Transverse colon (tissue), 4 donors: Measurements from ENCODE around the gene SCART1. TPM values are rescaled to one million over a fixed set of nuclear protein-coding genes. Genes with fewer than 3 reads are reported as not detected.
"Not testable (repeated sequence)": the region's sequence is repeated elsewhere in the genome, so short reads cannot be mapped to it uniquely, and the experiment has no call there.

Source experiments
- DNase-seq: peaks from one replicate; pipeline ENCODE4 v3.0.0-alpha.2; 2019
- H3K27ac ChIP-seq, 4 donors: fragments of 200-600 bp; sonication (generic); 2 replicates each; pipeline ENCODE4 v1.5.1; 2016 to 2018; ENCODE audit warnings: inconsistent platforms in 4 of 4
- H3K27me3 ChIP-seq: fragments of 200-600 bp; sonication (generic); 2 replicates; pipeline ENCODE4 v1.5.1; 2017; ENCODE audit warnings: inconsistent platforms
- H3K36me3 ChIP-seq, 4 donors: fragments of 200-600 bp; sonication (generic); 2 replicates each; pipeline ENCODE4 v1.5.1; 2017 to 2019; ENCODE audit warnings: inconsistent platforms in 4 of 4
- H3K4me1 ChIP-seq, 4 donors: fragments of 200-600 bp; sonication (generic); 2 replicates each; pipeline ENCODE4 v1.5.1; 2017 to 2020; ENCODE audit warnings: inconsistent platforms in 4 of 4
- H3K4me3 ChIP-seq, 4 donors: fragments of 200-600 bp; sonication (generic); 1 replicate in 1 of 4; 2 replicates in 3 of 4; pipeline versions ENCODE4 v1.5.1 to v1.6.1; 2017 to 2019; ENCODE audit warnings: inconsistent platforms in 4 of 4
- H3K9me3 ChIP-seq, 2 donors: fragments of 200-600 bp; sonication (generic); 2 replicates each; pipeline ENCODE4 v1.5.1; 2017 to 2019; ENCODE audit warnings: inconsistent platforms in 2 of 2
- CTCF ChIP-seq, 5 experiments: fragments of 200-600 bp in 3 of 5; fragments of 450-650 bp in 2 of 5; sonication (generic) in 3 of 5; IDR thresholded peaks; 1 replicate in 2 of 5; 2 replicates in 3 of 5; pipeline ENCODE4 v1.5.1; 2016 to 2017; ENCODE audit warnings: antibody characterized with exemption in 5 of 5, inconsistent platforms in 3 of 5, mild to moderate bottlenecking in 2 of 5, moderate library complexity in 1 of 5
- EP300 ChIP-seq: sonication (generic); formaldehyde crosslinking; IDR thresholded peaks from one replicate; pipeline ENCODE4 v1.6.1; 2017; ENCODE audit warnings: antibody characterized with exemption, low read depth
- POLR2A ChIP-seq: fragments of 450-650 bp; IDR thresholded peaks from one replicate; pipeline ENCODE4 v1.6.1; 2016; ENCODE audit warnings: antibody characterized with exemption, mild to moderate bottlenecking, moderate library complexity
- POLR2AphosphoS5 ChIP-seq, 3 donors: sonication (generic); formaldehyde crosslinking; IDR thresholded peaks; one replicate each; pipeline ENCODE4 v1.6.1; 2016; ENCODE audit warnings: antibody characterized with exemption in 3 of 3
- WGBS, 2 donors: methylation state at CpG; one replicate each; pipeline ENCODE4 v1.1.5; 2018; ENCODE audit warnings: low coverage in 1 of 2; 5-methylcytosine and 5-hydroxymethylcytosine counted together
- in situ Hi-C, 4 donors: fragments of 200-750 bp; cut with MboI; loops; one replicate each; pipeline versions ENCODE4 v1.15.0 to v1.15.1; 2017; ENCODE audit warnings: low sequenced_read_pairs in 3 of 4, low pct_ligation_motif_present in 1 of 4, low pct_unique_long_range_greater_than_20kb in 1 of 4
- intact Hi-C: fragments of 100-400 bp; cut with DNase I; formaldehyde crosslinking; loops from one replicate; pipeline ENCODE4 v1.15.1; 2023; ENCODE audit warnings: low total_unique reads
- total RNA-seq, 4 donors: library from RNA; depleted of rRNA; stranded (reverse); fragments of >200 nt; gene quantifications; one replicate each; pipeline ENCODE4 v1.1.0, GENCODE V29; 2016

The SCART1 gene
- total RNA-seq, 4 donors from 2014 or later = 1.6 to 6.5 (median 3.1) TPM

GRCh38 chr10:133465191-133465949 is 11.6 kb downstream of the SCART1 start:
- 47 to 56% methylated on average over 2 to 55 of the region's 55 CpGs for WGBS, 2 donors
- Histone ChIP-seq H3K4me1 (no peaks in the 10 kb centered on the region), H3K4me3 (no peak overlapping the region), H3K27me3 (no peaks in the 10 kb centered on the region), H3K36me3 (no peaks in the 10 kb centered on the region), H3K9me3 (no peaks in the 10 kb centered on the region), H3K27ac (no peak overlapping the region)
- no peak for DNase-seq
- TF ChIP-seq EP300 (no peak), POLR2A (no peak), CTCF (IDR thresholded peaks at IDR 0.05) (no peak), POLR2AphosphoS5 (IDR thresholded peaks at IDR 0.05) (no peak)
- in situ Hi-C loops = no loop called here
- intact Hi-C loops = no loop called here

GRCh38 chr10:133465950-133466474 is 12.3 kb downstream of the SCART1 start:
- Histone ChIP-seq H3K36me3 (no peaks in the 10 kb centered on the region), H3K27me3 (no peaks in the 10 kb centered on the region), H3K27ac (no peak overlapping the region), H3K4me1 (no peaks in the 10 kb centered on the region), H3K4me3 (no peak overlapping the region), H3K9me3 (no peaks in the 10 kb centered on the region)
- no peak for DNase-seq
- TF ChIP-seq POLR2A (no peak), CTCF (IDR thresholded peaks at IDR 0.05) (no peak), POLR2AphosphoS5 (IDR thresholded peaks at IDR 0.05) (no peak), EP300 (no peak)
- 80 to 97% methylated on average over 1 to 4 of the region's 7 CpGs for WGBS, 2 donors
- in situ Hi-C loops = no loop called here
- intact Hi-C loops = no loop called here

GRCh38 chr10:133466683-133467275 is 13.0 kb downstream of the SCART1 start:
- no peaks in the 10 kb centered on the region for H3K4me1 ChIP-seq
- no peaks in the 10 kb centered on the region for H3K36me3 ChIP-seq
- DNase-seq = no peak
- no peaks in the 10 kb centered on the region for H3K9me3 ChIP-seq
- TF ChIP-seq EP300 = no peak
- WGBS, 2 donors = 89 to 95% methylated on average over 4 to 7 of the region's 7 CpGs
- H3K4me3 ChIP-seq = no peak overlapping the region
- in situ Hi-C loops = no loop called here
- H3K27me3 ChIP-seq = no peaks in the 10 kb centered on the region
- intact Hi-C loops = no loop called here
- no peak overlapping the region for H3K27ac ChIP-seq

GRCh38 chr10:133467286-133467911 is 13.7 kb downstream of the SCART1 start:
- no peaks in the 10 kb centered on the region for H3K4me1 ChIP-seq
- no peaks in the 10 kb centered on the region for H3K27me3 ChIP-seq
- in situ Hi-C loops = no loop called here
- 91 to 95% methylated on average over 4 to 16 of the region's 17 CpGs for WGBS, 2 donors
- H3K4me3 ChIP-seq = no peak overlapping the region
- no peaks in the 10 kb centered on the region for H3K9me3 ChIP-seq
- no peak for DNase-seq
- no peaks in the 10 kb centered on the region for H3K36me3 ChIP-seq
- intact Hi-C loops = no loop called here
- TF ChIP-seq CTCF (IDR thresholded peaks at IDR 0.05) (no peak), POLR2AphosphoS5 (IDR thresholded peaks at IDR 0.05) (no peak), POLR2A (no peak), EP300 (no peak)
- no peak overlapping the region for H3K27ac ChIP-seq

GRCh38 chr10:133469205-133469604 is 15.5 kb downstream of the SCART1 start:
- H3K27me3 ChIP-seq, in situ Hi-C loops: not testable (repeated sequence)

More at GRCh38 chr10:133469205-133469604, 15.5 kb downstream of the SCART1 start:
- WGBS, 2 donors = 86 to 89% methylated on average over 2 to 3 of the region's 3 CpGs
- DNase-seq, H3K27ac ChIP-seq, H3K4me3 ChIP-seq, H3K4me1 ChIP-seq, H3K36me3 ChIP-seq, H3K9me3 ChIP-seq, intact Hi-C loops: not testable (repeated sequence)
